Natural killer cell (primary cell): ENCODE measurements around the gene CDK14. TPM values are rescaled to one million over a fixed set of nuclear protein-coding genes. Genes with fewer than 3 reads are reported as not detected.

Experiments used
- ATAC-seq, 3 donors: fragments of 150-1000 bp in 2 of 3; fragments of 200-7000 bp in 1 of 3; cut with Tn5 transposase; 1 replicate in 1 of 3; 2 replicates in 2 of 3; pipeline ENCODE4 v1.10.0; 2021; ENCODE audit warnings: mild to moderate bottlenecking in 2 of 3, moderate library complexity in 2 of 3
- DNase-seq, 2 donors: peaks; one replicate each; pipeline versions ENCODE4 v3.0.0 to v3.0.0-alpha.2; 2013 to 2021; ENCODE audit warnings: mixed read lengths in 1 of 2
- H3K27ac ChIP-seq: one replicate; pipeline ENCODE4 v1.5.1; 2013; ENCODE audit warnings: mild to moderate bottlenecking, low read length
- H3K27me3 ChIP-seq: one replicate; pipeline ENCODE4 v1.6.1; 2013; ENCODE audit warnings: low read length; ENCODE audit not compliant: control insufficient read depth, insufficient read depth
- H3K36me3 ChIP-seq: one replicate; pipeline ENCODE4 v1.6.1; 2013; ENCODE audit warnings: low read length; ENCODE audit not compliant: control insufficient read depth, insufficient read depth
- H3K4me1 ChIP-seq: one replicate; pipeline ENCODE4 v1.6.1; 2013; ENCODE audit warnings: low read length; ENCODE audit not compliant: control insufficient read depth, insufficient read depth
- H3K4me3 ChIP-seq: one replicate; pipeline ENCODE4 v1.5.1; 2013; ENCODE audit warnings: low read length
- H3K9me3 ChIP-seq: one replicate; pipeline ENCODE4 v1.6.1; 2013; ENCODE audit warnings: low read length; ENCODE audit not compliant: control insufficient read depth, insufficient read depth
- H3K27ac Mint-ChIP-seq, 2 donors: one replicate each; pipeline ENCODE4 v1.8.0; 2022; ENCODE audit warnings: mild to moderate bottlenecking in 2 of 2, mixed read lengths in 2 of 2, moderate library complexity in 1 of 2
- H3K27me3 Mint-ChIP-seq, 2 donors: one replicate each; pipeline ENCODE4 v1.8.0; 2022; ENCODE audit warnings: low read depth in 2 of 2, mixed read lengths in 2 of 2
- H3K36me3 Mint-ChIP-seq: one replicate; pipeline ENCODE4 v1.8.0; 2022; ENCODE audit warnings: mixed read lengths
- H3K4me1 Mint-ChIP-seq, 2 donors: one replicate each; pipeline ENCODE4 v1.8.0; 2022; ENCODE audit warnings: mixed read lengths in 2 of 2
- H3K4me3 Mint-ChIP-seq: one replicate; pipeline ENCODE4 v1.8.0; 2022; ENCODE audit warnings: mild to moderate bottlenecking, moderate library complexity, mixed read lengths
- H3K9me3 Mint-ChIP-seq, 2 donors: one replicate each; pipeline ENCODE4 v1.8.0; 2022; ENCODE audit warnings: mixed read lengths in 2 of 2
- WGBS: methylation state at CpG from one replicate; pipeline ENCODE4 v1.1.7; 2013; ENCODE audit warnings: missing lambda C conversion rate; ENCODE audit not compliant: insufficient coverage; 5-methylcytosine and 5-hydroxymethylcytosine counted together
- intact Hi-C: fragments of 100-400 bp; cut with micrococcal nuclease; formaldehyde crosslinking; loops from one replicate; pipeline ENCODE4 v1.14.2; 2022
- total RNA-seq, 4 donors: library from RNA; stranded (reverse); fragments of 120-200 nt in 1 of 4; gene quantifications; one replicate each; pipeline versions ENCODE4 v1.2.3 to v1.2.4, GENCODE V29; 2013 to 2022
- TF ChIP-seq, protein P1 (sequence below): fragments of 200-600 bp; IDR thresholded peaks from one replicate; pipeline ENCODE4 v1.8.0; 2022; ENCODE audit warnings: antibody characterized with exemption

Gene CDK14
- total RNA-seq, 3 donors from 2014 or later (not counting 1 experiment from before 2014, with no cell fraction given): 1.2 to 12.5 (median 1.9) TPM

DNA sequence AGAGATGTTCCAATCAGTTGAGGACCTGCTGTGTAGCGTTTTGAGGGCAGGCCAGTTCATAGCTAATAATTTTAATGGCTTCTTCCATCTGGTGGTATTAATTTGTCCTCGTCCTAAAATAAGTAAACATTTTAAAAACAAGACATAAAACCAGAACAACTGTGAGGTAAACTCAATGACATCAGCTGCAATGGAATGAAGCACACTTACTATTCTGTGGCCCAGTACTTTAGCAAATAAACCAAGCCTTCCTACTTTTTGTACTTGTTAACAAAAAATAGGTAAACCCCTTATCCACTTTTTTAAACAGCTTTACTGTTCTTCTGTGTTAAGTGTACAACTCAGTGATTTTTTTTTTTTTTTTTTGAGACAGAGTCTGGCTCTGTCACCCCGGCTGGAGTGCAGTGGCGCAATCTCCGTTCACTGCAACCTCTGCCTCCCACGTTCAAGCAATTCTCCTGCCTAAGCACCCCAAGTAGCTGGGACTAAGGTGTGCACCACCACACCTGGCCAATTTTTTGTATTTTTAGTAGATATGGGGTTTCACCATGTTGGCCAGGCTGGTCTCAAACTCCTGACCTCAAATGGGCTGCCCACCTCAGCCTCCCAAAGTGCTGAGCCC is 639.2 kb downstream of the CDK14 start:
- Mint-ChIP-seq H3K27ac (no peak overlapping the region), H3K4me3 (no peak overlapping the region), H3K9me3 (peaks cover 0 to 2% of the 10 kb centered on the region in 2 donors), H3K36me3 (no peaks in the 10 kb centered on the region), H3K27me3 (no peaks in the 10 kb centered on the region), H3K4me1 (no peaks in the 10 kb centered on the region)
- 85% methylated on average over 6 of the region's 6 CpGs for WGBS
- Histone ChIP-seq H3K27ac (no peak overlapping the region), H3K4me3 (no peak overlapping the region), H3K27me3 (no peaks in the 10 kb centered on the region), H3K9me3 (no peaks in the 10 kb centered on the region), H3K36me3 (no peaks in the 10 kb centered on the region), H3K4me1 (no peaks in the 10 kb centered on the region)
- TF ChIP-seq, protein P1, sequence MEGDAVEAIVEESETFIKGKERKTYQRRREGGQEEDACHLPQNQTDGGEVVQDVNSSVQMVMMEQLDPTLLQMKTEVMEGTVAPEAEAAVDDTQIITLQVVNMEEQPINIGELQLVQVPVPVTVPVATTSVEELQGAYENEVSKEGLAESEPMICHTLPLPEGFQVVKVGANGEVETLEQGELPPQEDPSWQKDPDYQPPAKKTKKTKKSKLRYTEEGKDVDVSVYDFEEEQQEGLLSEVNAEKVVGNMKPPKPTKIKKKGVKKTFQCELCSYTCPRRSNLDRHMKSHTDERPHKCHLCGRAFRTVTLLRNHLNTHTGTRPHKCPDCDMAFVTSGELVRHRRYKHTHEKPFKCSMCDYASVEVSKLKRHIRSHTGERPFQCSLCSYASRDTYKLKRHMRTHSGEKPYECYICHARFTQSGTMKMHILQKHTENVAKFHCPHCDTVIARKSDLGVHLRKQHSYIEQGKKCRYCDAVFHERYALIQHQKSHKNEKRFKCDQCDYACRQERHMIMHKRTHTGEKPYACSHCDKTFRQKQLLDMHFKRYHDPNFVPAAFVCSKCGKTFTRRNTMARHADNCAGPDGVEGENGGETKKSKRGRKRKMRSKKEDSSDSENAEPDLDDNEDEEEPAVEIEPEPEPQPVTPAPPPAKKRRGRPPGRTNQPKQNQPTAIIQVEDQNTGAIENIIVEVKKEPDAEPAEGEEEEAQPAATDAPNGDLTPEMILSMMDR: no peak
- ATAC-seq (no peak), DNase-seq (no peak)
- intact Hi-C loops: no loop called here

DNA sequence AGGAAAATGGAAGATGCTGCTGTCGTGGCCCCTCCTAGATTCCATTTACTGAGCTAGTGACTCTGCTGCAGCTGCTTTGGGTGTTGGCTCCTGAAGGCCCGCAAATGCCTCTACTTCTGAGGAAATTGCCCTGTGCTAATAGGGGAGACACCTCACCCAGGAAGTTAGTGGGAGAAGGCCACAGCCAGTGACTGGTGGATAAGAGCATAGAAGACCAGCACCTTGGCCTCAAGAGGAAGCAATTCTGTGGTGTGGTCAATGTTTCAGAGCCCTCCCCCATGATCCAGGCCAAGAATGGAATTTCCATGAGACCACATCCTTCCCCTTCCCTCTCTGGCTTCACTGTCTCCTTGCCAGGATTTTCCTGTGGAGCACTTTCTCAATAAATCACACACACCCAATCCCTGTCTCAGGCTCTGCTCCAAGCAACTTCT is 643.1 kb downstream of the CDK14 start:
- Mint-ChIP-seq H3K27ac (no peak overlapping the region), H3K4me3 (no peak overlapping the region), H3K36me3 (no peaks in the 10 kb centered on the region), H3K9me3 (no peaks in the 10 kb centered on the region), H3K27me3 (no peaks in the 10 kb centered on the region), H3K4me1 (no peaks in the 10 kb centered on the region)
- 73% methylated on average over 2 of the region's 2 CpGs for WGBS
- Histone ChIP-seq H3K4me1 (no peaks in the 10 kb centered on the region), H3K36me3 (no peaks in the 10 kb centered on the region), H3K27me3 (no peaks in the 10 kb centered on the region), H3K9me3 (no peaks in the 10 kb centered on the region), H3K27ac (no peak overlapping the region), H3K4me3 (no peak overlapping the region)
- DNase-seq: no peak
- TF ChIP-seq, protein P1: no peak
- no peak for ATAC-seq
- intact Hi-C loops: no loop called here

DNA sequence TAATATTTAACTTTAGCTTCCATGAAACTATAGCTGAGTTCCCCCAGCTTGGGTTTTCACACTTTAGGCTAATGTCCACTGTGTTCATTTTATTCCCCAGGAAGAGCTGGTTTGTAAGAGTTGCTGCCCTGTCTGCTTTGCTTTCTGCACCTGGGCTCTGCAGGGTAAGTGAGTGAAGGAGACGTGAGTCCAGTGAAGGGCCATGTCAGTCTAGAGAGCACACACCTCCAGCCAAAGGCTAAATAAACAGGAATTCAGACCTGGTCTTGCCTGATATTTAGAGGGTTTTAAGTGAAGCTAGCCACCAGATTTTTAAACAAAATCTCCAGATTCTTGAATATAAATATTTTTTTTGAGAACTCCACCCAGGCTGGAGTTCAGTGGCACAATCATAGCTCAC is 643.7 kb downstream of the CDK14 start:
- H3K4me1 Mint-ChIP-seq: no peaks in the 10 kb centered on the region
- H3K4me1 ChIP-seq: no peaks in the 10 kb centered on the region

More for the DNA sequence above, 643.7 kb downstream of the CDK14 start:
- Mint-ChIP-seq H3K9me3 (no peaks in the 10 kb centered on the region), H3K27ac (no peak overlapping the region), H3K4me3 (no peak overlapping the region), H3K36me3 (no peaks in the 10 kb centered on the region), H3K27me3 (no peaks in the 10 kb centered on the region)
- Histone ChIP-seq H3K9me3 (no peaks in the 10 kb centered on the region), H3K4me3 (no peak overlapping the region), H3K27ac (no peak overlapping the region), H3K27me3 (no peaks in the 10 kb centered on the region), H3K36me3 (no peaks in the 10 kb centered on the region)
- 100% methylated on average over 1 of the region's 1 CpG for WGBS
- TF ChIP-seq, protein P1: no peak
- DNase-seq: no peak
- intact Hi-C loops: no loop called here
- no peak for ATAC-seq
